ENCODE results near the gene MDH2.

GRCh38 chr7:76106893-76107292 lies 59.0 kb downstream of the MDH2 start:
- no peak for TF ChIP-seq CTCF (conservative IDR thresholded peaks at IDR 0.05; ENCODE audit: low read depth in 2 of 2)
- no peak for TF ChIP-seq EZH2 (IDR thresholded peaks at IDR 0.05; ENCODE audit: low read depth, unreplicated experiment)
- no peak for TF ChIP-seq EZH2phosphoT487 (IDR thresholded peaks at IDR 0.05; ENCODE audit: unreplicated experiment)
- TF ChIP-seq STAT1 (IDR thresholded peaks at IDR 0.05; ENCODE audit: unreplicated experiment): no peak
- TF ChIP-seq CREB1 (CRISPR knock-in tag; IDR thresholded peaks at IDR 0.05; ENCODE audit: low read depth): no peak
- no peak for TF ChIP-seq ETS1 (IDR thresholded peaks at IDR 0.05)
